Epithelial cell of esophagus (primary cell): Measurements from ENCODE around the gene ATP11A.

Source experiments
- DNase-seq: peaks from one replicate; pipeline ENCODE4 v3.0.0; 2010; ENCODE audit warnings: low read depth
- H3K4me3 ChIP-seq: 2 replicates; pipeline ENCODE4 v1.5.1; 2011; ENCODE audit warnings: mild to moderate bottlenecking, low read length, control low read depth
- CTCF ChIP-seq: IDR thresholded peaks from 2 replicates; pipeline ENCODE4 v1.5.1; 2011; ENCODE audit warnings: low read depth, mild to moderate bottlenecking, low read length, control low read depth, inconsistent platforms; ENCODE audit not compliant: insufficient read depth; ENCODE audit errors: missing control alignments

ATP11A gene

DNA sequence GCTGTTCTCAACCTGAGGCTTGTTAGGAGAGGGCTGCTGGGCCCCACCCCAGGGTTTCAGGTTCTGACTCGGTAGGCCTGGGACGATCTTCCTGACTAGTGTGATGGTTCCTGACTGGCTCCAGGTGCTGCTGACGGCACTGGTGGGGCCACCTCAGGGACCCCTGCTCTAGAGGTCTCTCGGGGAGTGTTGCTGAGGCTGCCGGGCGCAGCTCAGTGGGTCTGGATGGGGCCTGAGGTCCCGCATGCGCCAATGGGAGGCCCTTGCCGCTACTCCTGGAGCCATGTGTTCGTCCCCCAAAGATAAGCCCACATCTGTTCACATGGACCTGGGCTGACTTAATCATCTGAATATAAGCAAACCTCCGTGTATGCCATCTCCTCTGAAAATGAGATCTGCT, 133.0 kb downstream of the ATP11A start:
- no peak for DNase-seq
- TF ChIP-seq CTCF = no peak
- no peak overlapping the region for H3K4me3 ChIP-seq

- no peak for TF ChIP-seq CTCF
- no peak for DNase-seq
- no peak overlapping the region for H3K4me3 ChIP-seq
Observed at GRCh38 chr13:112824429-112824828, 134.6 kb downstream of the ATP11A start.

DNA sequence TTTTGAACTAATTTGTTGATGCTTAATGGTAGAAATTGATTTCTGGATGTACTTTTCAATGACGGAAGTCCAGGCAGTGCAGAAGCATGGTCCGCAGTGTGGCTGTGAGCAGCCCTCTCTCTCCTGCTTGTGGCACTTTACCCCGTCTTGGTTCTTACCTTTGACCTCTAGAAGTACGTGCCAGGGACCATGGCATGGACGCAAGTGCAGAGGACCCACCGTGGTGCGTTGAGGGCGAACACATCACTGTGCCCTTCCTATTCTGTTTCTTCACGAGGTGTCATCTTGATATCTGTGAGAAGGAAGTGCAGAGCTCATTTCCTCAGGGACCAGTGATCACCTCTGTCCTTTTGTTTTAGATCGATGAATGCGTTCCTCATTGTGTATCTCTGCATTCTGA, 135.2 kb downstream of the ATP11A start:
- no peak for DNase-seq
- H3K4me3 ChIP-seq = no peak overlapping the region
- TF ChIP-seq CTCF = no peak

DNA sequence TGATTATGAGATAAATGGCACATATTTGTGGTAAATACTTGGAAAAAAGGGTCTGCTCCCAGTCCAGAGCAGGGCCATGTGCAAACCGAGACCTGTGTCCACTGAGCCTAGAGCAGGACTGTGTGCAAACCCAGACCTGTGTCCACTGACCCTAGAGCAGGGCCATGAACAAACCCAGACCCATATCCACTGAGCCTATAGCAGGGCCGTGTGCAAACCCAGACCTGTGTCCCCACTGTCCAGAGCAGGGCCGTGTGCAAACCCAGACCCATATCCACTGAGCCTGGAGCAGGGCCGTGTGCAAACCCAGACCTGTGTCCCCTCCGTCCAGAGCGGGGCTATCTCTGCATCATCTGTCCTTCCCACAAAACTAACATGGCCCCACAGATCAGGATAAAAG, 136.0 kb downstream of the ATP11A start:
- DNase-seq = no peak
- no peak for TF ChIP-seq CTCF
- no peak overlapping the region for H3K4me3 ChIP-seq

DNA sequence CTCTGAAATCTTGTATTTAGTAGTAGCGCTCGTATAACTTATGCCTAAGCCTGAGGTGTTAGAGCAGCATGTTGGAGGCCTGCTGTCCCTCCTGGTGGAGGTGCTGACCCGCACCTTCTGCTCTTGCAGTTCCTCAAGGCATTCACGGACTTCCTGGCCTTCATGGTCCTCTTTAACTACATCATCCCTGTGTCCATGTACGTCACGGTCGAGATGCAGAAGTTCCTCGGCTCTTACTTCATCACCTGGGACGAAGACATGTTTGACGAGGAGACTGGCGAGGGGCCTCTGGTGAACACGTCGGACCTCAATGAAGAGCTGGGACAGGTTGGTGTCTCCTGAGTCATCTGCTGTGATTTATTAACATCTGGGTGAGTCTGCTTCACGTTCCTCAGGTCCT, 136.7 kb downstream of the ATP11A start:
- no peak overlapping the region for H3K4me3 ChIP-seq
- DNase-seq = no peak
- no peak for TF ChIP-seq CTCF

GRCh38 chr13:112828082-112828699, 138.4 kb downstream of the ATP11A start:
- TF ChIP-seq CTCF = no peak
- H3K4me3 ChIP-seq = no peak overlapping the region
- DNase-seq = no peak

DNA sequence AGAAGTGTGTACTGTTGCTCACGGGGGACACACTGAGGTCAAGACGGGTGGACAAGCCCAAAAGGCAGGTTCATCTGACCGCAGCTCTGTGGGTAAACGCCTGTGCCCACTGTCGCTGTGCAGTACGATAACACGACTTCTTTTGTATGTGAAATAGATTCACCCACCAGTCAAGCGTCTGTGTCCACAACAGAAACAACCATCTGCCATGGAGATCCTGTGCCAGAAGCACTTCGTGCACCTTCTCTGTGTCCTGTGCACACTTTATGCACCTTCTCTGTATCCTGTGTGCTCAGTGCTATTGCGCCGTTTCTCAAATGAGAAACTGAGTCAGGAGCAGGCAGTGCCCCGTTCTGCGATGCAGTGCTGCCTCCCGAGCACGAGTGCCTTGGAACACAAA, 138.9 kb downstream of the ATP11A start:
- TF ChIP-seq CTCF = no peak
- H3K4me3 ChIP-seq = no peak overlapping the region

More for the DNA sequence above, 138.9 kb downstream of the ATP11A start:
- no peak for DNase-seq
